ENCODE data around the gene URM1.
"Not testable (repeated sequence)": the region's sequence is repeated elsewhere in the genome, so short reads cannot be mapped to it uniquely, and the experiment has no call there.

URM1 gene

DNA sequence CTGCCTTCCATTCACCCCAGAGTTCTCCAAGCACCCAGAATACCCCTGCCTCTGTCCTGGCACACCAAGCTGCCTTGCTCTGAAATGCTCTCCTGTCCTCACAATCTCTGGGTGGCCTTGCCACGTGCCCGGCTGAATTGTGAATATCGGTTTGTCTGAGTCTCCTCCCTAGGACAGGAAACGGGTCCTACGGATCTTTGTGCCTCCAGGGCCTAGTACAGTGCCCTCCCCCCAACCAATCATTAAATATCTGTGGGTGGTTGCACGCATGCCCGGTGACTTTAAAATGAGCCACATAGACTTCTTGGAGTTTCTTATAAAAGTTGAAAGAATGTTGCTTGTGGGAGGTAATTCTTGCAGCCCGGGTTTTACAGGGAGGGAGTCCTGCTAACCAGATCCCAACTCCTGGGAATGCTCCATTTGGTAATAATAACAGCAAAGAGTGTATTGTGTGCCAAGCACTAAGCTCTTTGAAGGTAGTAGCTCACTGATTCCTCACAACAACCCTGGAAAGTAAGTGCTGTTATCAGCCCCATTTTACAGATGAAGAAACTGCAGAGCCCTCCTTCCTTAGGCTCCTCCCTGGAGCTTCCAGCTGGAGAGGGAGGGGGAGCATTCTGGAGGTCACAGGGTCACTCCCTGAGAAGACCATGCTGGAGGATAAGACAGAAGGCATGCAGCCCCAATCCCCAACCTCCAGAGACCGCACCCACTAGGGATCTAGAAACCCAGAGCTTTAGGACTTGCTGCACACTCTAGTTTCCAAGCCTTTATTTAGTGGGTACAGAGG is 23.4 kb downstream of the URM1 start:
- peak in 36 of 42 donors; percentile 52 to 88 (median 72) for DNase-seq
- intact Hi-C loops (cut with DNase I): loop anchor here (2.0 kb wide), 1 partner anchor 14 kb away; no protein-coding TSS in a partner anchor

DNA sequence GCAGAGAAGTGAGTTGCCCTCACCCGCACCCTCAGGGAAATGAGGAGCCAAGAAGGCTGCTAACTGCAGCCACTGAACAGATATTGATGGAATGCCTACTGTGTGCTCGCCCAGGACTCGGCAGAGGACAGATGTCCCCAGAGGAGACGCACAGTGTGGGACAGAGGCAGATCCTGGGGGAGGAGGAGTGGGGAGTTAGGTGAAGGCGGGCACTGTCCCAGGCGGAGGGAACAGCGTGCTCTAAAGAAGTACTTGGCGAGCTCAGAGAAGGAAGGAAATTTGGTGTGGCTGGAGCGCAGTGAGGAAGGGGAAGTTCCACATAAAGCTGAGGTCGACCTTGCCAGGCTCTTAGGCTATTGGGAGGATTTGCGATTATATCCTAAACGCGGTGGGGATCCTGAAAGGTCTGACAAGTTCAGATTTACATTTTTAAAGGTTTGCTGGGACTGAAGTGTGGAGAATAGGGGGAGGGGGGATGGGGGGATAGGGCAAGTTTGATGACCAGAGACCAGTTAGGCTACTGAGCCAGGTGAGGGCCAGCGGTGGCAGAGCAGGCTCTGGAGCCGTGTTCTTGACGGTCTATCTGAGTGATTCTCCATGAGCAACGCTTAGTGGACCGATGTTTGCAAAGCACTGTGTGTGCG is 25.9 kb downstream of the URM1 start:
- intact Hi-C loops (cut with DNase I): no loop called here

DNA sequence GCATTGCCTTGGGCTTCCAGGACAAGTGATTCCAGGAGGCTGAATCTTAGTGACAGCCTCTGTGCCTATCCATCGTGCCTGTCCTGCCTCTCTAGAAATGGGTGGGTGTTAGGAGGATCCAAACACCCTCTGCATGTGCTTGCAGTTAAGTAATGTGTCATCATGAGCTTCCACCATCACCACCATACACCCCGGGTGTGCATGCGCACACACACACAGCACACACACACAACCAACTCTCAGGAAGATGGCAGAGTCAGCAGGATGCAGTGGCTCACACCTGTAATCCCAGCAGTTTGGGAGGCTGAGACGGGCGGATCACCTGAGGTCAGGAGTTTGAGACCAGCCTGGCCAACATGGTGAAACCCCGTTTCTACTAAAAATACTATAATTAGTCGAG is 26.7 kb downstream of the URM1 start:
- intact Hi-C loops (cut with DNase I): no loop called here
- DNase-seq: peak in 1 of 42 donors; percentile 41

More for the DNA sequence above, 25.9 kb downstream of the URM1 start:
- DNase-seq: peak in 7 of 42 donors; percentile 32 to 61 (median 52)

DNA sequence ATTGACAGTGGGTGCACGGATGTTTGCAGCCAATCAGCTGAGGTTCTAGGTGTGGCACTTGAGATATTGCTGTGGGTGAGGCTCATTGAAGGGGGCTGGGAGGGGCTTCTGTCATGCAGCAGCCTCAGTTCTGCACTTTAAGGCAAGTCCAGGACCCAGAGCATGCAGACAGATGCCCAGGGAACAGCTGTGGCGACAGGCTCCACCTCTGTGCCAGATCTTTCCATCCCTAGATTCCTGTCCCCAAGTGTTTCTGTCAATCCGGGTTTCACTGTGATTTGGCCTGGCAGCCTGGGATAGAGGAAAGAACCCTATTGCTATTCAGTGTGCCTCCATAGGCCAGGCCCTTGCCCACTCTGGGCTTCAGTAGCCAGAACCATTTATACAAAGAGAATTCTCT is 28.7 kb downstream of the URM1 start:
- intact Hi-C loops (cut with DNase I): no loop called here
- DNase-seq: no peak

DNA sequence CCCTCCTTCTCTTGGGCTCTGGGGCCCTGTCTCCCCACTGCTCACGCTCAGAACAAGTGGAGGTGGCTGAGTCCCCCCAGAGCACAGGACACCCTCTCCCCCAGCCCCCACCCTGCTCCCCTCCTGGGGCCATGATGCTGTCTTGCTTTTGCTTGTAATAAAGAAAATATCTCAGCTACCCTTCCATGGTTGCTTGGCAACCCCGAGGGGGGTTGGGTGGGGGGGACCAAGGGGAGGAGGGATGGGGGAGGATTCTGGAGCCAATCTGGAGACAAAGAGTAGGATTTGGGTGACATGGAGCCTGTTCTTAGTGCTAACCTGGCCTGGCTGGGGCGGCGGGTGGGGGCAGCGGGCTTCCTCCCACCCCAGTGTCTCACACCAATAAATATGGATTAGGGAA is 33.4 kb downstream of the URM1 start:
- no peak for DNase-seq
- intact Hi-C loops (cut with DNase I): no loop called here

DNA sequence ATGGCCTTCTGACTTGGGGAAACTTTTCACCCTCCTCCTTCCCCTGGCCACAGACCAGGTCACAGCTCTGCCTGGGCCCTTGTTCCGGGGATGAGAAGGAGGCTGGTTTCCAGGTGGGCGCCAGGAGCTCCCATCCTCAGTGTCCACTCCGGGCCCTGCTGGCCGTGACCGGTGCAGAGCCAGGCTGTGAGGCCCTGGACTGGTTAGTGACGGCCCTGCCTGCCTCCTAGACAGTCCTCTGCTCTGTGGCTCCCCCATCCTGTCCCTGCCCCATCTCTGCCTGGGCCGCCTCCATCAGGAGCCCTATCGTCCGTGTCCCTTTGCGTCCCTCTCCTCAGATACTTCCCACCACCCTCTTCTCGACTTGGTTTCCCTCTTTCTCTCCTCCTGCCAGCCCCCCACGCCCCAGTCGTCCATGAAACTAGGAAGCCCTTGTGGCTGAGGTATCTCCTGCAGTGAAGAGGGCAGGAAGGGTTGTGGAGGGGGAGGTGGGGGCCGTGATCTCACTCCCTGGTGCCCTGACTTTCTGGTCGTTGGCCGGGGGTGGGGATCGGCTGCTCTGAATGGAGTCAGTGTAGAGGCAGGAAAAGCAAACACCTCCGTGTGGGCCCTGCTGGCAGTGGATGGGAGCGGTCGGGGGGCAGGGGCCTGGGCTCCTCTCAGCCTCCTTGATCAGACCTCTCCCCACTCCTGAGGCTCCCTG is 34.1 kb downstream of the URM1 start:
- intact Hi-C loops (cut with DNase I): no loop called here
- DNase-seq: peak in 21 of 42 donors; percentile 34 to 78 (median 64)

DNA sequence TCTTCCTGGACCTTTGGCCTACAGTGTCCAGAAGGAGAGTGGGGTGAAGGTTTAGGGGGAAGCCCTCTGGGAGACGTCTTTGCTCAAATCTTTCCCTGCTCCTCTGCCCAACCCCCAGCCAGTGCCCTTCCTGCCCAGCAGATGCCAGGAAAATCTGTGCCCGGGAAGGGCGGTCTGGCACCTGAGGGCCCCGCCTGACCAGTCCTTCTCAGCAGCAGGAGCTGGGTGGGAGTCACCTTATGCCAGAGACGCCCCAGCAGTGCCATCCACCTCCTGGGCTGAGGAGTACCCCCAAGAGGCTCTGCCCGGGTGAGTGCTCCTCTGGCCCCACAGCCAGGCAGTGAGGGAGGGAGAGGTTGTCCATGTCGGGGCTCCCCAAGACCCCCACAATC is 34.6 kb downstream of the URM1 start:
- no peak for DNase-seq
- intact Hi-C loops (cut with DNase I): no loop called here

DNA sequence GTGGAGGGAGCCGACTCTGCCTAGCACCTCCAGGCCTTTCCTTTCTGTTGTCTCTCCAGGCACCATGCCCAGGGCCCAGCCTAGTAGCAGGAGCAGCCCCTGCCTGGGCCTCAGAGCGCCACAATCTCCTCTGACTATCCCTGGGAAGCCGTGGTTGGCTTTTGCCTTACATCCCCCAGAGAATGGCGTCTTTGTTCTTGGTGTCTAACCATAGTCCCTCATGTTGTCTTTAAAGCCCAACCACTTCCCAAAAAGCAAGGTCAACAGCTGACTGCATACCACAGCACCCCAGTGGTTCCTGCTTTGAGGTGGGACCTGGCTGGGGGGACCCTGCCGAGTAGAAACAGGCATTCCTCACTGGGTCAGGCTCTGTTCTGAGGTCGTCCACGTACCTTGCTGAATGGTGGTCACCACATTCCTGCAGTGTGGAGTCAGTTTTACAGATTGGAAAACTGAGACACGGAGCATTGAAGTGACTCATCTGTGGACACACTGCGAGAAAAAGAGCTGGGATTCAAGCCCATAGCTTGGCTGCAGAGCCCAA is 35.7 kb downstream of the URM1 start:
- DNase-seq: peak in 3 of 42 donors; percentile 38 to 45 (median 39)
- intact Hi-C loops (cut with DNase I): no loop called here

DNA sequence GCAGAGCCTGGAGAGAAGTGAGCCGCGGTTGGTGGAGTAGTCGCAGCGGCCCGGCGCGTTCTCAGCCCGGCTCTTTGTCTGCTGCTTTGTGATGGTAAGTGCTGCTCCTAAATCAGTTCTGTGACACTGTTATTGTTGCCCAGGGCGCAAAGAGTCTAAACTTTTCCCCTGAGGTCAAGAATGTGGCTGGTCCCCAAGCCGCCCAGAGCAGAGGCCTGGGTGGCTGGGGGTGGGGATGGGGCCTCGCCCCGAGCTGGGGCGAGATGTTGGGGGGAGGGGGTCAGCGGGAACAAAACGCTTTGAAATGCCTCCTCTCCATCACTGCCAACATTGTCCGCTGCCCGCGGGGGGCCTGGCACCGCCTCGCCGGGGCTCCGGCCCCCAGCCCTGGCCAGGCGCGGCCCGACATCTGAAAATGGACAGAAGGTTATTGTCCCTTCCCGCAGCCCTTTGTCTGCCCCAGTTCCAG is 37.8 kb downstream of the URM1 start:
- DNase-seq: peak; percentile 78 to 96 (median 90)
- intact Hi-C loops (cut with DNase I): loop anchor here (2.0 kb wide), 2 partner anchors 14 to 34 kb away; no protein-coding TSS in a partner anchor

DNA sequence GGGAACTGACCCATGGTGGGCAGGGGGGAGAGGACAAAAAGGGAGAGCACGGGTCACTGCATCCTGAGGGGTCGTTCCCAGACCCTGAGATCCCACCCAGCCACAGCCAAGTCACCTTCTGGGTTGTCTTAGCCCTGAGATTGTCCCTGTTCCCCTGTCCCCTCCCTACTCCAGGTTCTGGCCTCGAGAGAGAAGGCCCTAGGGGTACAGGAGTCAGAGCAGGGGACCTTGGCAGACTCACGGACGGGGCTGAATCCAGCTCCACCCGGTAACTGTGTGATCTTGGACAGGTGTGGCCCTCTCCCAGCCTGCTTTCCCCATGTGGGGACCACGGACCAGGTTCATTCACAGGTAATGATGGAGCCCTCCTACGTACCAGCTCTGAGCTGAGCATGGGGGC is 38.3 kb downstream of the URM1 start:
- intact Hi-C loops (cut with DNase I): loop anchor here (2.0 kb wide), 2 partner anchors 15 to 35 kb away; no protein-coding TSS in a partner anchor

DNA sequence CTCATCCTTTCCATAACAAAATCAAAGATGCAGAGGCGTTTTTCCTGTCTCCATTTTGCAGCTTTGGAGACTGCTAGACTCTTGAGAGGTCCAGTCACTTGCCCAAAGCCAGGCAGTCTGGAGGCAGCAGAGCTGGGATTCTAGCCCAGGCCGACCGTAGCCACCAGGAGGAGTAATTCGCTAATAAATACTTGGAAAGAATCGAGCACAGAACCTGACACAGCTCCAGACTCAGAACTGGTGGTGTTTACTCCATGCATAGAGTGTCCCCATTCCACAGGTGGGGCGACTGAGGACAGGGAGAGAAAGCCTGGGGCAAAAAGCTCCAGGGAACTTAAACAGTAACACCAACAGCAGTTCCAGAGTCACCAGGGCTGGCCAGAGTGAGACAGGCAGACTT is 38.8 kb downstream of the URM1 start:
- intact Hi-C loops (cut with DNase I): loop anchor here (2.0 kb wide), 2 partner anchors 15 to 35 kb away; no protein-coding TSS in a partner anchor

More for the DNA sequence above, 38.3 kb downstream of the URM1 start:
- peak in 3 of 42 donors; percentile 14 to 53 (median 17) for DNase-seq

DNA sequence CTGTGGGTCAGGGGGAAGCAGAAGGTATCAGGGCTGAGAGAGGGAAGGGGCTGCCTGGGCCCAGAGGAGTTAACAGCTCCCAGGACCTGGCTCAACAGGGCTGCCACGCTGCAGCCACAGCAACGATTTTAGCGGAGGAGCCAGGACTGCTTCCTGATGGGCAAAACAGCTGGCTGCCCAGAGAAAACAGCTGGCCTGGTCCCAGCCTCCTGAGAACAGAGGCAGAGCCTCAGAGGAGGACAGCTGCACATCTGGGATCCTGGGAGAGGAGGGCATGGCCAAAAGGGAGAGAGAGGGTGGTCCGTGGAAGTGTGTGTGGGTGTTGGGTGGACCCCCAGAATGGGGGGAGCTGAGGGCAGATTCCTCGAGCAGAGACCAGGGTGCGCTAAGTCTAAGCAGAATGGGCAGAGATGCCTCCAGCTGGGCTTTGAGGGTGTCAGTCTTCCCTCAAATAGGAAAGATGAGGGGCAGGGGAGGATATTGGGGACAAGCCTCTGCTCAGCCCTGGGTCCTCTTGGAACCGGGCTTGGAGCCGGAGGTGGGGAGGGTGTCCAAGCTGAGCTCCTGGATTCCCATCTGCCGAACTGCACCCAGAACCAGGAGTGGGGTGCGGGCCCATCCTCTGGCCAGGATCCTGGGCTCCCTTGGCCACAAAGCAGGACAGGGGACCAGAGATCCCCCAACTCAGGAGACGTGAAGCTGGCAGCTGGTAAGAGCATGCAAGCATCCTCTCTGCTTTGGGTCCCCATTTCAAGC is 40.4 kb downstream of the URM1 start:
- DNase-seq: peak in 35 of 42 donors; percentile 44 to 86 (median 68)
- intact Hi-C loops (cut with DNase I): loop anchor here (2.0 kb wide), 1 partner anchor 47 kb away; no protein-coding TSS in a partner anchor

More for the DNA sequence above, 38.8 kb downstream of the URM1 start:
- DNase-seq: peak in 32 of 42 donors; percentile 49 to 87 (median 66)

DNA sequence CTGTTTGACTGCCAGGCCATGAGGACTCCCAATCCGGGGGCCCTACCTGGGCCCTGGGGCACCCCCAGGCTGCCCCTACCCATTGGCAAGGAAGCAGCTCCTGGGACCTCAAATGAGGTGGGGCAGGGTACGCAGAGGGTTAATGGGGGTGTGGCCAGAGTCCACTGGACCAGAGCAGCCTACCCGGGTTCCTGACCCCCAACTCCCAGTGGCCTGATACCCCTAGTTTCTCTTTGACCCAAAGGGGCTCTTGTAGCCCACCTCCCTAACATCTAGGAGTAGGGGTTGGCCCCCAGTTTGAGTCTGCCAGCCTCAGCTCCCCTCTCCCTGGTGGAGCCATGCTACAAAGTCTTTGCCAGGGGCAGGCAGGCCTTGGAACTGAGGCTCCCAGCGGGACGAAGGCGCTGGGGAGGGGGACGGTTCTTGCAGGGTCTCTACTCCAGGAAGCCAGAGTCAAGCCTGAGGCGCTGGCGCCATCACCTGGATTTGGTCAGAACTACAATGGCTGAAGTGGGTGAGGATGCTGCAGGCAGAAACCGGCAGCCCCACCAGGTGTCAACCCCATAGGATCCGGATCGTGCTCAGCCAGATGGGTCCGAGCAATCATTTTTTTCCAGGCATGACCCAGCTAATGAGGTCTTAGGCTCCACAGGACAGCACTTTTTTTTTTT is 41.1 kb downstream of the URM1 start:
- intact Hi-C loops (cut with DNase I): loop anchor here (2.0 kb wide), 1 partner anchor 47 kb away; no protein-coding TSS in a partner anchor
- peak; percentile 77 to 98 (median 93) for DNase-seq

DNA sequence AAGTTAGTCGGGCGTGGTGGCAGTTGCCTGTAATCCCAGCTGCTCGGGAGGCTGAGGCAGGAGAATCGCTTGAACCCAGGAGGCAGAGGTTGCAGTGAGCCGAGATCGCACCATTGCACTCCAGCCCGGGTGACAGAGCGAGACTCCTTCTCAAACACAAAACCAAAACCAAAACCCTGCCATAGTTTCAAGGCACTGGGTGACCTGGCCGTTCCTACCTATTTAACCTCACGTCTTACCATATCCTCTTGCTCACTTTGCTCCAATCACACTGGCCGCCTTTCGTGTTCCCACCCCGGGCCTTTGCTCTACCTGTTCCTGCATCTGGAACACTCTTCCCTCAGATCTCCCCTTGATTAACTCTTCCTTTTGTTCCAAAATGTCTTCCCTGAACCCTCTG is 42.6 kb downstream of the URM1 start:
- not testable (repeated sequence) for DNase-seq
- intact Hi-C loops (cut with DNase I): loop anchor here (2.0 kb wide), 1 partner anchor 49 kb away; no protein-coding TSS in a partner anchor

DNA sequence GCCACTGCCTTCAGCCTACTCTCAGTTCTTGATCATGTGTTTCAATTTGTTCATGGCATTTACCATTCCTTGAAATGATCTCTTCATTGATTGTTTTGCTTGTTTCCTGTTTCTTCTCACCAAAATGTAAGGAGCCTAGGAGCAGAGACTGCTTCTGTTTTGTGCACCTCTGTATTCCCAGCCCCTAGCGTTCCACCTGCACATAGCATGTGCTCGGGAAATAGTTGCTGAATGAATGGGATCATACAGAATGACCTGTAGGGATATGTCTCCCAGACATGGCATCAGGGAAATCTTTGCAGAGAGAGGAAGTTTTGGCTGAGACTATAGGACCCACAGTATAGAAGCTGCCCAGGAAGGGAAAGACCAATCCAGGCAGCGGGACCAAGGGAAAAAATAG is 43.3 kb downstream of the URM1 start:
- no peak for DNase-seq
- intact Hi-C loops (cut with DNase I): no loop called here

DNA sequence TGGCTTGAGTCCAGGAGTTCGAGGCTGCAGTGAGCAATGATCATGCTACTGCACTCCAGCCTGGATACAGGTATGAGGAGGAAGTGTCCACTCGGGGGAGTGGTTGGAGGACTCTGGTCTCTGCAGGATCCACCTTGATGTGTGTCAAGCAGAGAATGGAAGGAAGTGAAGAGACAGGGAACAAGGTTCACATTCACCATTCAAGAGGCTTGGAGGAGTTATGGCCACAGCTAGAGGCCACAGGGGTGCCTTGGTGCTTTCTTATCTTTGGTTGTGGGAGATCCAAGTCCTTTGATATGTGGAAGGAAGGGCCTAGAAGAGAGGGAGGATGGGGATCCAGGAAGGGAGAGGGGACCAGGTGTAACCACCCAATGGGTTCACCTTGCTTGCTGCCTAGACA is 44.1 kb downstream of the URM1 start:
- DNase-seq: no peak
- intact Hi-C loops (cut with DNase I): no loop called here

DNA sequence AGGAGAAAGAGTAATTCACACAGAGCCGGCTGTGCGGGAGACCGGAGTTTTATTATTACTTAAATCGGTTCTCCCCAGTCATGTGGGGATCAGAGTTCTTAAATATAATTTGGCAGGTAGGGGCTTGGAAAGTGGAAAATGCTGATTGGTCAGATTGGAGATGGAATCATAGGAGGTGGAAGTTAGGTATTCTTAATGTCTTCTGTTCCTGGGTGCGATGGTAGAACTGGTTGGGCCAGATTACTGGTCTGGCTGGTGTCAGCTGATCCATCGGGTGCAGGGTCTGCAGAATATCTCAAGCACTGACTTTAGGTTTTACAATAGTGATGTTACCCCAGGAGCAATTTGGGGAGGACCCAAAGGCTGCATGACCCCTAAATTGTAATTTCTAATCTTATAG is 44.8 kb downstream of the URM1 start:
- DNase-seq: peak in 1 of 42 donors; percentile 51
- intact Hi-C loops (cut with DNase I): no loop called here
